CD4-positive, alpha-beta T cell treated with Interleukin-17A for 4 hours (primary cell): Measurements from ENCODE around the gene CCDC154.
"Not testable (repeated sequence)": the region's sequence is repeated elsewhere in the genome, so short reads cannot be mapped to it uniquely, and the experiment has no call there.

Experiments
- DNase-seq: peaks from one replicate; pipeline ENCODE4 v3.0.0-alpha.2; 2020; ENCODE audit warnings: mixed read lengths

CCDC154 gene

GRCh38 chr16:1443980-1444729, at the start of gene CCDC154:
Gene CCDC154, minus strand, starts transcription at chr16:1444556. Its CDS starts 234 bp downstream, at chr16:1444322.
- DNase-seq = no peak

- no peak for DNase-seq
These were observed 49.4 kb upstream of the CCDC154 start for GRCh38 chr16:1493746-1494094.

GRCh38 chr16:1492923-1493745, 48.8 kb upstream of the CCDC154 start, which contains the start of gene TELO2:
Gene TELO2, plus strand, starts transcription at chr16:1493360. Its CDS starts 922 bp downstream, at chr16:1494282.
- DNase-seq = peak; percentile 94

GRCh38 chr16:1492082-1492922, 47.9 kb upstream of the CCDC154 start:
- DNase-seq = no peak

- DNase-seq = no peak
These were observed 47.0 kb upstream of the CCDC154 start for GRCh38 chr16:1491327-1491726.

GRCh38 chr16:1489077-1489476, 44.7 kb upstream of the CCDC154 start:
- DNase-seq = no peak

- DNase-seq = no peak
These were observed 44.3 kb upstream of the CCDC154 start, which contains the start of gene PTX4 for GRCh38 chr16:1488619-1489018. Gene PTX4, minus strand, starts transcription at chr16:1488944. Its CDS starts 35 bp downstream, at chr16:1488909.

- DNase-seq = no peak
These were observed 43.8 kb upstream of the CCDC154 start for GRCh38 chr16:1488054-1488601.

- DNase-seq = no peak
These were observed 43.2 kb upstream of the CCDC154 start for GRCh38 chr16:1487395-1488053.

- DNase-seq = no peak
These were observed 42.4 kb upstream of the CCDC154 start for GRCh38 chr16:1486551-1487390.

GRCh38 chr16:1485847-1486496, 41.6 kb upstream of the CCDC154 start:
- no peak for DNase-seq

- DNase-seq = no peak
These were observed 37.8 kb upstream of the CCDC154 start for GRCh38 chr16:1481906-1482835.

GRCh38 chr16:1478937-1479336, 34.6 kb upstream of the CCDC154 start:
- DNase-seq = not testable (repeated sequence)

GRCh38 chr16:1477033-1477432, 32.7 kb upstream of the CCDC154 start:
- no peak for DNase-seq

GRCh38 chr16:1475552-1476114, 31.3 kb upstream of the CCDC154 start:
- no peak for DNase-seq

- peak; percentile 90 for DNase-seq
These were observed 30.6 kb upstream of the CCDC154 start, which contains the start of gene CLCN7 for GRCh38 chr16:1474796-1475551. Gene CLCN7, minus strand, starts transcription at chr16:1475028. Its CDS starts 54 bp downstream, at chr16:1474974.

- DNase-seq = no peak
These were observed 29.9 kb upstream of the CCDC154 start for GRCh38 chr16:1474082-1474795.
